ENCODE data around the gene GNGT2. TPM values are rescaled to one million over a fixed set of nuclear protein-coding genes. Genes with fewer than 3 reads are reported as not detected.

The GNGT2 gene
- total RNA-seq, 4 donors from 2014 or later: 1.4 to 1.7 TPM; not detected in 2

DNA sequence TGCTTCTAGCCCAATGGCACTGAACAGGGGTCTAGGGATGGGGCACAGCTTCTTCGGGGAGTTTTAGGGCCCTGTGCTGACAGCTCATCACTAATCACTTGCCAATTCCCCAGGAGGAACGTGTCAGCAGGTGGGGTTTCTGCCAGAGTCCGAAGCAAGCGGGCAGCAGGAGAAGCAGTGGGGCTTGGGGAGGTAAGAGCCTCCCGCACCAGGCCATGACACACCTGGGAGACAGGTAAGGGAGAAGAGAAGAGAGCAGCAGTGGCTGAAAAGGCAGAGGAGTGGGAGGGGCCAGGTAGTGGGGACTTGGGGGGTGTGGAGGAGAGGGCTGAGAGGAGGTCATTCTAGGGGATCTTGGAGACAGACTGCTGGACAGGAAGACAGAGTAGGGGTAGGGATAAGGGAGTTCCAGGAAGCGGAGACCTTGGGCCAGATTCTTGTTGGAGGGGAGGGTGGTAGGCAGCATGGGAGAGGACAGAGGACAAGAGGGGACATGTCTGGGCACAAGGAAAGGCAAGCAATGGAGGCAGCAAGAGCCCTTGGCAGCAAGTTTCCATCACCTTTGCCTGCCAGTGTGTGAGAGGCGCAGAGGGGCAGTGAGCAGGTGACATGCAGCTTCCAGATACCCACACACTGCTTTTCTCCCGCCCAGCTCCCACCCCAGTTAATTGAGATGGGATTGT, 15.3 kb upstream of the GNGT2 start:
- intact Hi-C loops (cut with DNase I): no loop called here
- TF ChIP-seq POLR2A (IDR thresholded peaks at IDR 0.05): no peak
- TF ChIP-seq, protein P1, sequence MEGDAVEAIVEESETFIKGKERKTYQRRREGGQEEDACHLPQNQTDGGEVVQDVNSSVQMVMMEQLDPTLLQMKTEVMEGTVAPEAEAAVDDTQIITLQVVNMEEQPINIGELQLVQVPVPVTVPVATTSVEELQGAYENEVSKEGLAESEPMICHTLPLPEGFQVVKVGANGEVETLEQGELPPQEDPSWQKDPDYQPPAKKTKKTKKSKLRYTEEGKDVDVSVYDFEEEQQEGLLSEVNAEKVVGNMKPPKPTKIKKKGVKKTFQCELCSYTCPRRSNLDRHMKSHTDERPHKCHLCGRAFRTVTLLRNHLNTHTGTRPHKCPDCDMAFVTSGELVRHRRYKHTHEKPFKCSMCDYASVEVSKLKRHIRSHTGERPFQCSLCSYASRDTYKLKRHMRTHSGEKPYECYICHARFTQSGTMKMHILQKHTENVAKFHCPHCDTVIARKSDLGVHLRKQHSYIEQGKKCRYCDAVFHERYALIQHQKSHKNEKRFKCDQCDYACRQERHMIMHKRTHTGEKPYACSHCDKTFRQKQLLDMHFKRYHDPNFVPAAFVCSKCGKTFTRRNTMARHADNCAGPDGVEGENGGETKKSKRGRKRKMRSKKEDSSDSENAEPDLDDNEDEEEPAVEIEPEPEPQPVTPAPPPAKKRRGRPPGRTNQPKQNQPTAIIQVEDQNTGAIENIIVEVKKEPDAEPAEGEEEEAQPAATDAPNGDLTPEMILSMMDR (IDR thresholded peaks at IDR 0.05): no peak
- Histone ChIP-seq H3K4me1 (peaks cover 13 to 41% (median 24%) of the 10 kb centered on the region in 3 donors), H3K36me3 (peaks cover 0 to 8% (median 0%) of the 10 kb centered on the region in 3 donors), H3K27me3 (peaks cover 7 to 100% (median 14%) of the 10 kb centered on the region in 4 donors), H3K4me3 (no peak overlapping the region), H3K27ac (no peak overlapping the region), H3K9me3 (no peaks in the 10 kb centered on the region)
- 63 to 78% methylated on average over 7 of the region's 8 CpGs for WGBS, 2 donors
- no peak for DNase-seq

- H3K4me3 ChIP-seq: peak overlapping the region in 2 of 4 donors; percentile 30 to 51
- H3K9me3 ChIP-seq: no peaks in the 10 kb centered on the region
- H3K27me3 ChIP-seq: peaks cover 7 to 100% (median 11%) of the 10 kb centered on the region in 4 donors
- H3K4me1 ChIP-seq: peaks cover 7 to 37% (median 17%) of the 10 kb centered on the region in 3 donors
- no peak overlapping the region for H3K27ac ChIP-seq
- intact Hi-C loops (cut with DNase I): loop anchor here (5.0 kb wide), 1 partner anchor 43 kb away; no protein-coding TSS in a partner anchor
- no peak for DNase-seq
- TF ChIP-seq, protein P1 (IDR thresholded peaks at IDR 0.05): no peak
- TF ChIP-seq POLR2A (IDR thresholded peaks at IDR 0.05): no peak
- peaks cover 0 to 8% (median 0%) of the 10 kb centered on the region in 3 donors for H3K36me3 ChIP-seq
- WGBS, 2 donors: 31% methylated on average over 11 of the region's 11 CpGs; no CpG with 5 or more reads in 1 of the 2 donors
These were observed 14.6 kb upstream of the GNGT2 start for GRCh38 chr17:49224997-49225337.

- peak overlapping the region in 3 of 4 donors; percentile 3 to 51 (median 30) for H3K4me3 ChIP-seq
- peaks cover 7 to 100% (median 11%) of the 10 kb centered on the region in 4 donors for H3K27me3 ChIP-seq
- no peak overlapping the region for H3K27ac ChIP-seq
- no peaks in the 10 kb centered on the region for H3K9me3 ChIP-seq
- WGBS, 2 donors: 0 to 8% methylated on average over 8 to 20 of the region's 95 CpGs
- intact Hi-C loops (cut with DNase I): loop anchor here (5.0 kb wide), 1 partner anchor 42 kb away; no protein-coding TSS in a partner anchor
- TF ChIP-seq POLR2A (IDR thresholded peaks at IDR 0.05): no peak
- TF ChIP-seq, protein P1 (IDR thresholded peaks at IDR 0.05): no peak
- peaks cover 0 to 8% (median 0%) of the 10 kb centered on the region in 3 donors for H3K36me3 ChIP-seq
- H3K4me1 ChIP-seq: peaks cover 4 to 37% (median 13%) of the 10 kb centered on the region in 3 donors
- DNase-seq: no peak
These were observed 14.0 kb upstream of the GNGT2 start for GRCh38 chr17:49224198-49224996.

- Histone ChIP-seq H3K27ac (no peak overlapping the region), H3K36me3 (peaks cover 0 to 8% (median 0%) of the 10 kb centered on the region in 3 donors), H3K4me3 (peak overlapping the region in 3 of 4 donors; percentile 3 to 51 (median 30)), H3K27me3 (peaks cover 7 to 99% (median 11%) of the 10 kb centered on the region in 4 donors), H3K4me1 (peaks cover 4 to 42% (median 13%) of the 10 kb centered on the region in 3 donors), H3K9me3 (no peaks in the 10 kb centered on the region)
- 6 to 15% methylated on average over 16 to 18 of the region's 31 CpGs for WGBS, 2 donors
- intact Hi-C loops (cut with DNase I): loop anchor here (5.0 kb wide), 1 partner anchor 41 kb away; no protein-coding TSS in a partner anchor
- no peak for DNase-seq
- TF ChIP-seq, protein P1 (IDR thresholded peaks at IDR 0.05): peak; percentile 62 to 85 (median 75)
- TF ChIP-seq POLR2A (IDR thresholded peaks at IDR 0.05): no peak
These were observed 13.3 kb upstream of the GNGT2 start for GRCh38 chr17:49223517-49224197.

Data from esophagus squamous epithelium (tissue), 5 donors.